Endothelial cell of umbilical vein (primary cell): ENCODE data around the gene TBCD. TPM values are rescaled to one million over a fixed set of nuclear protein-coding genes. Genes with fewer than 3 reads are reported as not detected.

ENCODE experiments used
- BruUV-seq: library from RNA; stranded (reverse); fragments of 400-500 nt; replicated peaks from 2 replicates; lab custom pipeline; 2021; lab: Mats Ljungman, UMichigan
- CTCF ChIA-PET: fragments of 300-600, 350-600 bp; sonication (Branson Sonifier 250); formaldehyde crosslinking; loops from one replicate; lab custom pipeline; 2021; ENCODE audit warnings: antibody characterized with exemption, inconsistent platforms; lab: Charles Lee
- POLR2A ChIA-PET: fragments of 300-600, 350-600 bp; sonication (Branson Sonifier 250); formaldehyde crosslinking; loops from one replicate; lab custom pipeline; 2021; ENCODE audit warnings: antibody characterized with exemption, inconsistent platforms; lab: Charles Lee
- DNase-seq: peaks from one replicate; pipeline ENCODE4 v3.0.0-alpha.2; 2011; ENCODE audit warnings: low read depth, low spot score
- FAIRE-seq: peaks from 2 replicates; lab custom pipeline; 2011; peaks lifted over from hg19 to GRCh38; lab: Jason Lieb, UNC
- H2AFZ ChIP-seq: 2 replicates; pipeline ENCODE4 v1.6.0; 2012; ENCODE audit warnings: low read depth, low read length, control low read depth, inconsistent platforms
- H3K27ac ChIP-seq: 2 replicates; pipeline ENCODE4 v1.5.1; 2011; ENCODE audit warnings: low read depth, mild to moderate bottlenecking, control low read depth, low read length, moderate library complexity; ENCODE audit not compliant: insufficient read depth
- H3K27me3 ChIP-seq, 2 experiments: 2 replicates each; pipeline versions ENCODE4 v1.6.0 to v1.6.1; 2011; ENCODE audit warnings: low read length in 2 of 2, mixed read lengths in 1 of 2; ENCODE audit not compliant: control insufficient read depth in 2 of 2, insufficient read depth in 2 of 2
- H3K36me3 ChIP-seq, 2 experiments: 2 replicates in 1 of 2; 3 replicates in 1 of 2; pipeline ENCODE4 v1.5.1; 2011; ENCODE audit warnings: low read length in 2 of 2, mild to moderate bottlenecking in 1 of 2, moderate library complexity in 1 of 2; ENCODE audit not compliant: control insufficient read depth in 2 of 2, insufficient read depth in 2 of 2; ENCODE audit errors: extremely low read depth in 1 of 2
- H3K4me1 ChIP-seq: 3 replicates; pipeline ENCODE4 v1.5.1; 2011; ENCODE audit warnings: mild to moderate bottlenecking, low read length; ENCODE audit not compliant: control insufficient read depth, insufficient read depth; ENCODE audit errors: extremely low read depth
- H3K4me2 ChIP-seq: 2 replicates; pipeline ENCODE4 v1.6.1; 2011; ENCODE audit warnings: low read length, control low read depth, mixed read lengths; ENCODE audit not compliant: insufficient read depth
- H3K4me3 ChIP-seq, 3 experiments: fragments of 200-600 bp in 1 of 3; sonication (generic), shearing (Covaris generic) in 1 of 3; replicated peaks in 1 of 3; 2 replicates each; pipeline ENCODE4 v1.5.1; 2011 to 2016; ENCODE audit warnings: control low read depth in 3 of 3, low read length in 3 of 3, mild to moderate bottlenecking in 2 of 3, inconsistent platforms in 1 of 3, low read depth in 1 of 3, moderate library complexity in 1 of 3; ENCODE audit not compliant: insufficient read depth in 1 of 3
- H3K79me2 ChIP-seq: 2 replicates; pipeline ENCODE4 v1.6.0; 2012; ENCODE audit warnings: low read length, inconsistent platforms; ENCODE audit not compliant: control insufficient read depth, insufficient read depth
- H3K9ac ChIP-seq: replicated peaks from 2 replicates; pipeline ENCODE3; 2011; ENCODE audit warnings: low read length, control low read depth; ENCODE audit not compliant: insufficient read depth; ENCODE audit errors: extremely low read depth
- H3K9me1 ChIP-seq: replicated peaks from 3 replicates; pipeline ENCODE4 v1.6.0; 2011; ENCODE audit warnings: mild to moderate bottlenecking, low read length; ENCODE audit not compliant: control insufficient read depth, insufficient read depth; ENCODE audit errors: extremely low read depth
- H3K9me3 ChIP-seq: replicated peaks from 2 replicates; pipeline ENCODE4 v1.5.1; 2012; ENCODE audit warnings: low read length, inconsistent platforms; ENCODE audit not compliant: control insufficient read depth, insufficient read depth
- H4K20me1 ChIP-seq: replicated peaks from 2 replicates; pipeline ENCODE3; 2011; ENCODE audit warnings: mild to moderate bottlenecking, low read length; ENCODE audit not compliant: control insufficient read depth, insufficient read depth; ENCODE audit errors: extremely low read depth
- EZH2 ChIP-seq: IDR thresholded peaks from 2 replicates; pipeline ENCODE4 v1.6.1; 2012; ENCODE audit warnings: borderline replicate concordance, low read depth, mild to moderate bottlenecking, moderate library complexity, low read length, inconsistent platforms; ENCODE audit not compliant: severe bottlenecking
- FOS ChIP-seq: IDR thresholded peaks from 2 replicates; pipeline ENCODE4 v1.6.1; 2011; ENCODE audit warnings: mild to moderate bottlenecking, low read length, moderate library complexity, borderline replicate concordance; ENCODE audit not compliant: insufficient read depth
- GATA2 ChIP-seq: IDR thresholded peaks from 2 replicates; pipeline ENCODE4 v1.7.0; 2011; ENCODE audit warnings: low read depth, mild to moderate bottlenecking, moderate library complexity, mixed read lengths, low read length; ENCODE audit not compliant: insufficient read length, insufficient read depth
- JUN ChIP-seq: IDR thresholded peaks from 2 replicates; pipeline ENCODE4 v1.6.1; 2011; ENCODE audit warnings: borderline replicate concordance, low read depth; ENCODE audit not compliant: insufficient read length, insufficient read depth
- MYC ChIP-seq: IDR thresholded peaks from one replicate; pipeline ENCODE4 v1.6.1; 2011; ENCODE audit warnings: mild to moderate bottlenecking, low read depth, low read length
- POLR2A ChIP-seq: IDR thresholded peaks from 2 replicates; pipeline ENCODE4 v1.6.1; 2012; ENCODE audit warnings: low read depth, mild to moderate bottlenecking, control low read depth, low read length
- POLR2AphosphoS5 ChIP-seq: IDR thresholded peaks from 2 replicates; pipeline ENCODE4 v1.6.1; 2012; ENCODE audit warnings: low read depth, mild to moderate bottlenecking, control low read depth, low read length, moderate library complexity; ENCODE audit not compliant: insufficient read depth
- dilution Hi-C: fragments of 300-500 bp; cut with MboI; formaldehyde crosslinking; loops from one replicate; pipeline ENCODE4 v1.15.0; 2019; ENCODE audit warnings: low sequenced_read_pairs; ENCODE audit not compliant: extremely low pct_ligation_motif_present
- intact Hi-C: fragments of 100-400 bp; cut with micrococcal nuclease; formaldehyde crosslinking; loops from one replicate; pipeline ENCODE4 v1.10.0; 2022
- polyA plus RNA-seq, 4 experiments: library from polyadenylated mRNA; depleted of rRNA in 3 of 4; stranded (reverse) in 3 of 4; unstranded in 1 of 4; fragments of >200 nt; gene quantifications; 2 replicates each; pipeline versions ENCODE4 v1.2.1 to v1.2.3, GENCODE V29; 2011 to 2012; ENCODE audit warnings: missing spikeins in 1 of 4
- total RNA-seq: library from RNA; stranded (reverse); gene quantifications from 2 replicates; pipeline ENCODE4 v1.2.3, GENCODE V29; 2021
- TF ChIP-seq, protein P1 (sequence below): IDR thresholded peaks from 2 replicates; pipeline ENCODE4 v1.6.1; 2011; ENCODE audit not compliant: insufficient read depth, insufficient read length
- TF ChIP-seq, protein P2 (sequence below), 2 donors: IDR thresholded peaks; 1 replicate in 1 of 2; 2 replicates in 1 of 2; pipeline ENCODE4 v1.5.1; 2011; ENCODE audit warnings: low read length in 2 of 2, mild to moderate bottlenecking in 2 of 2, moderate library complexity in 2 of 2, control low read depth in 1 of 2, inconsistent platforms in 1 of 2, low read depth in 1 of 2; ENCODE audit not compliant: insufficient read depth in 1 of 2; ENCODE audit errors: extremely low read depth in 1 of 2

Gene TBCD
- total and polyA plus RNA-seq, 2 donors (not counting 3 experiments of a cell fraction or from before 2014, with no cell fraction given), result 121 to 145 TPM

- no peak overlapping the region for H3K4me3 ChIP-seq
- no peaks in the 10 kb centered on the region for H4K20me1 ChIP-seq
- H3K9ac ChIP-seq, result no peak overlapping the region
- no peaks in the 10 kb centered on the region for H3K4me1 ChIP-seq
- no peaks in the 10 kb centered on the region for H3K79me2 ChIP-seq
- dilution Hi-C loops, result no loop called here
- TF ChIP-seq FOS (no peak), GATA2 (no peak), MYC (no peak), EZH2 (no peak), POLR2A (no peak), POLR2AphosphoS5 (no peak), JUN (no peak)
- TF ChIP-seq, protein P1, sequence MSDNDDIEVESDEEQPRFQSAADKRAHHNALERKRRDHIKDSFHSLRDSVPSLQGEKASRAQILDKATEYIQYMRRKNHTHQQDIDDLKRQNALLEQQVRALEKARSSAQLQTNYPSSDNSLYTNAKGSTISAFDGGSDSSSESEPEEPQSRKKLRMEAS, result no peak
- TF ChIP-seq, protein P2, sequence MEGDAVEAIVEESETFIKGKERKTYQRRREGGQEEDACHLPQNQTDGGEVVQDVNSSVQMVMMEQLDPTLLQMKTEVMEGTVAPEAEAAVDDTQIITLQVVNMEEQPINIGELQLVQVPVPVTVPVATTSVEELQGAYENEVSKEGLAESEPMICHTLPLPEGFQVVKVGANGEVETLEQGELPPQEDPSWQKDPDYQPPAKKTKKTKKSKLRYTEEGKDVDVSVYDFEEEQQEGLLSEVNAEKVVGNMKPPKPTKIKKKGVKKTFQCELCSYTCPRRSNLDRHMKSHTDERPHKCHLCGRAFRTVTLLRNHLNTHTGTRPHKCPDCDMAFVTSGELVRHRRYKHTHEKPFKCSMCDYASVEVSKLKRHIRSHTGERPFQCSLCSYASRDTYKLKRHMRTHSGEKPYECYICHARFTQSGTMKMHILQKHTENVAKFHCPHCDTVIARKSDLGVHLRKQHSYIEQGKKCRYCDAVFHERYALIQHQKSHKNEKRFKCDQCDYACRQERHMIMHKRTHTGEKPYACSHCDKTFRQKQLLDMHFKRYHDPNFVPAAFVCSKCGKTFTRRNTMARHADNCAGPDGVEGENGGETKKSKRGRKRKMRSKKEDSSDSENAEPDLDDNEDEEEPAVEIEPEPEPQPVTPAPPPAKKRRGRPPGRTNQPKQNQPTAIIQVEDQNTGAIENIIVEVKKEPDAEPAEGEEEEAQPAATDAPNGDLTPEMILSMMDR (IDR thresholded peaks at IDR 0.05; ENCODE audit: extremely low read depth in 1 of 2, insufficient read depth in 1 of 2, low read depth in 1 of 2, low read length in 2 of 2), result no peak
- no peak overlapping the region for H3K27ac ChIP-seq
- no peak overlapping the region for H3K4me2 ChIP-seq
- no TSS peak for BruUV-seq
- ChIA-PET POLR2A (no interaction called here), CTCF (interaction anchor here (1.0 to 1.6 kb wide), 2 partner anchors 10 to 45 kb away, joined by 3 read pairs; no protein-coding TSS in a partner anchor)
- intact Hi-C loops, result no loop called here
- no peaks in the 10 kb centered on the region for H3K27me3 ChIP-seq
- H3K36me3 ChIP-seq, result peaks cover 0 to 4% of the 10 kb centered on the region in 2 experiments
- no peaks in the 10 kb centered on the region for H3K9me3 ChIP-seq
- no peak for FAIRE-seq
- H3K9me1 ChIP-seq, result no peaks in the 10 kb centered on the region
- DNase-seq, result no peak
- no peak overlapping the region for H2AFZ ChIP-seq
Measured at GRCh38 chr17:82831041-82831817, 79.4 kb downstream of the TBCD start.
